Neutrophil (primary cell): ENCODE data around the gene ATXN1L.
"Not testable (repeated sequence)": the region's sequence is repeated elsewhere in the genome, so short reads cannot be mapped to it uniquely, and the experiment has no call there.

Experiments used
- H3K27ac ChIP-seq: fragments of 200-600 bp; sonication (generic); 2 replicates; pipeline ENCODE4 v1.5.1; 2016; ENCODE audit warnings: mild to moderate bottlenecking, moderate library complexity
- H3K27me3 ChIP-seq: fragments of 200-600 bp; sonication (generic); 2 replicates; pipeline ENCODE4 v1.6.0; 2016; ENCODE audit warnings: mild to moderate bottlenecking
- H3K36me3 ChIP-seq: fragments of 200-600 bp; sonication (generic); 2 replicates; pipeline ENCODE4 v1.5.1; 2017
- H3K4me1 ChIP-seq, 2 experiments: fragments of 200-600 bp in 1 of 2; sonication (generic) in 1 of 2; 1 replicate in 1 of 2; 2 replicates in 1 of 2; pipeline versions ENCODE4 v1.5.1 to v1.6.1; 2013 to 2016; ENCODE audit warnings: low read depth in 1 of 2, low read length in 1 of 2, mild to moderate bottlenecking in 1 of 2, moderate library complexity in 1 of 2; ENCODE audit not compliant: control insufficient read depth in 1 of 2, insufficient read depth in 1 of 2
- H3K4me3 ChIP-seq, 2 experiments: fragments of 200-600 bp in 1 of 2; sonication (generic) in 1 of 2; 1 replicate in 1 of 2; 2 replicates in 1 of 2; pipeline ENCODE4 v1.5.1; 2013 to 2016; ENCODE audit warnings: low read depth in 1 of 2, low read length in 1 of 2, mild to moderate bottlenecking in 1 of 2, moderate library complexity in 1 of 2
- H3K9me3 ChIP-seq: fragments of 200-600 bp; sonication (generic); 2 replicates; pipeline ENCODE4 v1.5.1; 2016
- CTCF ChIP-seq: fragments of 200-600 bp; sonication (generic); IDR thresholded peaks from 2 replicates; pipeline ENCODE4 v1.5.1; 2016; ENCODE audit warnings: antibody characterized with exemption

The ATXN1L gene

GRCh38 chr16:71855937-71856662 is 10.3 kb downstream of the ATXN1L start:
- no peaks in the 10 kb centered on the region for H3K9me3 ChIP-seq
- no peaks in the 10 kb centered on the region for H3K27me3 ChIP-seq
- H3K4me3 ChIP-seq = no peak overlapping the region
- no peaks in the 10 kb centered on the region for H3K4me1 ChIP-seq
- H3K27ac ChIP-seq = no peak overlapping the region
- peaks cover 78% of the 10 kb centered on the region for H3K36me3 ChIP-seq
- no peak for TF ChIP-seq CTCF

GRCh38 chr16:71859762-71860521 is 14.2 kb downstream of the ATXN1L start:
- Histone ChIP-seq H3K4me1 (no peaks in the 10 kb centered on the region), H3K4me3 (no peak overlapping the region), H3K27ac (no peak overlapping the region), H3K27me3 (no peaks in the 10 kb centered on the region), H3K9me3 (no peaks in the 10 kb centered on the region), H3K36me3 (peaks cover 85% of the 10 kb centered on the region)
- no peak for TF ChIP-seq CTCF

GRCh38 chr16:71863995-71864394 is 18.2 kb downstream of the ATXN1L start:
- TF ChIP-seq CTCF = no peak
- H3K4me1 ChIP-seq = no peaks in the 10 kb centered on the region
- peaks cover 64% of the 10 kb centered on the region for H3K36me3 ChIP-seq
- H3K9me3 ChIP-seq = no peaks in the 10 kb centered on the region
- H3K27me3 ChIP-seq = no peaks in the 10 kb centered on the region
- H3K27ac ChIP-seq = no peak overlapping the region
- H3K4me3 ChIP-seq = no peak overlapping the region

- no peak for TF ChIP-seq CTCF
- Histone ChIP-seq H3K27ac (no peak overlapping the region), H3K9me3 (no peaks in the 10 kb centered on the region), H3K4me3 (no peak overlapping the region), H3K27me3 (no peaks in the 10 kb centered on the region), H3K4me1 (no peaks in the 10 kb centered on the region), H3K36me3 (peaks cover 50% of the 10 kb centered on the region)
These were observed 19.5 kb downstream of the ATXN1L start for GRCh38 chr16:71865173-71865863.

- not testable (repeated sequence) for H3K27me3 ChIP-seq, H3K4me1 ChIP-seq, H3K9me3 ChIP-seq, H3K4me3 ChIP-seq, H3K27ac ChIP-seq
- peaks cover 34% of the 10 kb centered on the region for H3K36me3 ChIP-seq
These were observed 21.4 kb downstream of the ATXN1L start for GRCh38 chr16:71867175-71867574.

GRCh38 chr16:71867939-71868338 is 22.2 kb downstream of the ATXN1L start:
- no peak for TF ChIP-seq CTCF
- H3K4me3 ChIP-seq = no peak overlapping the region
- H3K9me3 ChIP-seq = no peaks in the 10 kb centered on the region
- H3K27ac ChIP-seq = no peak overlapping the region
- H3K4me1 ChIP-seq = no peaks in the 10 kb centered on the region
- H3K36me3 ChIP-seq = peaks cover 27% of the 10 kb centered on the region
- H3K27me3 ChIP-seq = no peaks in the 10 kb centered on the region
